Measurements from ENCODE around the gene PRPF40A. TPM values are rescaled to one million over a fixed set of nuclear protein-coding genes. Genes with fewer than 3 reads are reported as not detected.

The PRPF40A gene
- total RNA-seq, 2 experiments from 2014 or later, result 123 to 128 TPM

GRCh38 chr2:152607793-152608300, 109.4 kb downstream of the PRPF40A start:
- Mint-ChIP-seq H3K27me3 (ENCODE audit: low read depth) (no peaks in the 10 kb centered on the region), H3K27ac (no peak overlapping the region), H3K4me1 (ENCODE audit: low read depth) (peaks cover 6% of the 10 kb centered on the region), H3K9me3 (no peaks in the 10 kb centered on the region), H3K36me3 (ENCODE audit: low read depth) (no peaks in the 10 kb centered on the region), H3K4me3 (no peak overlapping the region)
- intact Hi-C loops (cut with micrococcal nuclease), result no loop called here
- DNase-seq, result no peak
- CTCF ChIA-PET, result no interaction called here

GRCh38 chr2:152606941-152607340, 110.3 kb downstream of the PRPF40A start:
- H3K9me3 Mint-ChIP-seq, result no peaks in the 10 kb centered on the region
- no peak overlapping the region for H3K27ac Mint-ChIP-seq
- peaks cover 4% of the 10 kb centered on the region for H3K4me1 Mint-ChIP-seq (ENCODE audit: low read depth)
- H3K27me3 Mint-ChIP-seq (ENCODE audit: low read depth), result no peaks in the 10 kb centered on the region
- no peak for DNase-seq
- no peak overlapping the region for H3K4me3 Mint-ChIP-seq
- intact Hi-C loops (cut with micrococcal nuclease), result no loop called here
- CTCF ChIA-PET, result interaction anchor here (0.6 to 0.7 kb wide), 3 partner anchors 12 to 271 kb away, joined by 3 to 4 read pairs (median 3); no protein-coding TSS in a partner anchor
- no peaks in the 10 kb centered on the region for H3K36me3 Mint-ChIP-seq (ENCODE audit: low read depth)

GRCh38 chr2:152606081-152606480, 111.2 kb downstream of the PRPF40A start:
- no peaks in the 10 kb centered on the region for H3K36me3 Mint-ChIP-seq (ENCODE audit: low read depth)
- no peak for DNase-seq
- H3K27ac Mint-ChIP-seq, result no peak overlapping the region
- H3K9me3 Mint-ChIP-seq, result no peaks in the 10 kb centered on the region
- H3K27me3 Mint-ChIP-seq (ENCODE audit: low read depth), result no peaks in the 10 kb centered on the region
- CTCF ChIA-PET, result interaction anchor here (0.6 kb wide), 1 partner anchor 581 kb away, joined by 5 read pairs; no protein-coding TSS in a partner anchor
- H3K4me3 Mint-ChIP-seq, result no peak overlapping the region
- peaks cover 4% of the 10 kb centered on the region for H3K4me1 Mint-ChIP-seq (ENCODE audit: low read depth)
- intact Hi-C loops (cut with micrococcal nuclease), result no loop called here

- Mint-ChIP-seq H3K36me3 (ENCODE audit: low read depth) (no peaks in the 10 kb centered on the region), H3K4me3 (no peak overlapping the region), H3K27ac (no peak overlapping the region), H3K9me3 (no peaks in the 10 kb centered on the region), H3K27me3 (ENCODE audit: low read depth) (no peaks in the 10 kb centered on the region), H3K4me1 (ENCODE audit: low read depth) (peaks cover 4% of the 10 kb centered on the region)
- intact Hi-C loops (cut with micrococcal nuclease), result no loop called here
- CTCF ChIA-PET, result interaction anchor here (0.6 kb wide), 1 partner anchor 25 kb away, joined by 3 read pairs; no protein-coding TSS in a partner anchor
- DNase-seq, result no peak
Observed at GRCh38 chr2:152603166-152603565, 114.1 kb downstream of the PRPF40A start.

- no peaks in the 10 kb centered on the region for H3K9me3 Mint-ChIP-seq
- DNase-seq, result no peak
- CTCF ChIA-PET, result interaction anchor here (0.6 kb wide), 1 partner anchor 25 kb away, joined by 3 read pairs; no protein-coding TSS in a partner anchor
- H3K4me3 Mint-ChIP-seq, result no peak overlapping the region
- intact Hi-C loops (cut with micrococcal nuclease), result no loop called here
- H3K27me3 Mint-ChIP-seq (ENCODE audit: low read depth), result no peaks in the 10 kb centered on the region
- H3K4me1 Mint-ChIP-seq (ENCODE audit: low read depth), result peaks cover 4% of the 10 kb centered on the region
- H3K36me3 Mint-ChIP-seq (ENCODE audit: low read depth), result no peaks in the 10 kb centered on the region
- H3K27ac Mint-ChIP-seq, result no peak overlapping the region
Observed at GRCh38 chr2:152602750-152603149, 114.5 kb downstream of the PRPF40A start.

Other genes with a start within 250 kb of the PRPF40A start
- 10 to 100 TPM; 17.0 to 17.2 TPM for gene ARL6IP6, start 1.2 kb upstream of the PRPF40A start, total RNA-seq